BLaER1 treated with 17β-estradiol and CSF1 and Interleukin-3, amounts not matched to agents 10 nM and 100 nM (cell line): ENCODE results near the gene SFMBT2.
"Not testable (repeated sequence)": the region's sequence is repeated elsewhere in the genome, so short reads cannot be mapped to it uniquely, and the experiment has no call there.

Source experiments
- H3K27ac ChIP-seq, 11 experiments: shearing (Covaris generic); formaldehyde crosslinking; 2 replicates each; pipeline ENCODE4 v1.8.1; 2022
- H3K27me3 ChIP-seq, 11 experiments: shearing (Covaris generic); formaldehyde crosslinking; 2 replicates each; pipeline ENCODE4 v1.8.1; 2022
- H3K36me3 ChIP-seq, 11 experiments: shearing (Covaris generic); formaldehyde crosslinking; 2 replicates each; pipeline ENCODE4 v1.8.1; 2022
- H3K4me1 ChIP-seq, 10 experiments: shearing (Covaris generic); formaldehyde crosslinking; 2 replicates each; pipeline ENCODE4 v1.8.1; 2022
- H3K4me2 ChIP-seq, 11 experiments: shearing (Covaris generic); formaldehyde crosslinking; 2 replicates each; pipeline ENCODE4 v1.8.1; 2022
- H3K4me3 ChIP-seq, 10 experiments: shearing (Covaris generic); formaldehyde crosslinking; 2 replicates each; pipeline ENCODE4 v1.8.1; 2022
- H3K9ac ChIP-seq, 11 experiments: shearing (Covaris generic); formaldehyde crosslinking; 2 replicates each; pipeline ENCODE4 v1.8.1; 2022
- H3K9me3 ChIP-seq, 11 experiments: shearing (Covaris generic); formaldehyde crosslinking; replicated peaks in 1 of 11; 2 replicates each; pipeline ENCODE4 v1.8.1; 2022
- H4K20me1 ChIP-seq, 11 experiments: shearing (Covaris generic); formaldehyde crosslinking; 2 replicates each; pipeline ENCODE4 v1.8.1; 2022
- Cebpa-rat ChIP-seq, 11 experiments: shearing (Covaris generic); IDR thresholded peaks; 2 replicates each; pipeline ENCODE4 v1.8.1; 2022

The SFMBT2 gene

GRCh38 chr10:7193369-7193768 lies 217.5 kb downstream of the SFMBT2 start:
- H3K36me3 ChIP-seq, result peaks cover 39 to 100% (median 100%) of the 10 kb centered on the region in 11 experiments
- H3K27me3 ChIP-seq, result no peaks in the 10 kb centered on the region
- TF ChIP-seq Cebpa-rat (IDR thresholded peaks at IDR 0.05), result no peak
- peak overlapping the region in 1 of 11 experiments; percentile 8; a peak in 2 of 22 replicates for H3K9ac ChIP-seq
- H3K4me3 ChIP-seq, result no peak overlapping the region
- H3K4me2 ChIP-seq, result peak overlapping the region in 6 of 11 experiments; percentile 4 to 87 (median 54); a peak in 11 of 22 replicates
- H4K20me1 ChIP-seq, result peaks cover 0 to 12% (median 0%) of the 10 kb centered on the region in 11 experiments; a peak in 1 of 22 replicates
- H3K4me1 ChIP-seq, result peaks cover 11 to 41% (median 13%) of the 10 kb centered on the region in 10 experiments; a peak in 19 of 20 replicates
- peaks cover 0 to 28% (median 18%) of the 10 kb centered on the region in 11 experiments; a peak in 15 of 22 replicates for H3K9me3 ChIP-seq
- H3K27ac ChIP-seq, result peak overlapping the region in 2 of 11 experiments; percentile 9 to 26; a peak in 1 of 22 replicates

GRCh38 chr10:7192831-7193361 lies 217.9 kb downstream of the SFMBT2 start:
- H3K4me2 ChIP-seq, result peak overlapping the region in 6 of 11 experiments; percentile 4 to 87 (median 54); a peak in 11 of 22 replicates
- no peak overlapping the region for H3K4me3 ChIP-seq
- H3K27me3 ChIP-seq, result no peaks in the 10 kb centered on the region
- H3K9me3 ChIP-seq, result peaks cover 0 to 28% (median 18%) of the 10 kb centered on the region in 11 experiments; a peak in 15 of 22 replicates
- H3K4me1 ChIP-seq, result peaks cover 11 to 46% (median 13%) of the 10 kb centered on the region in 10 experiments; a peak in 19 of 20 replicates
- H3K27ac ChIP-seq, result peak overlapping the region in 2 of 11 experiments; percentile 9 to 26; a peak in 1 of 22 replicates
- no peak for TF ChIP-seq Cebpa-rat (IDR thresholded peaks at IDR 0.05)
- peak overlapping the region in 1 of 11 experiments; percentile 8; a peak in 2 of 22 replicates for H3K9ac ChIP-seq
- peaks cover 0 to 12% (median 0%) of the 10 kb centered on the region in 11 experiments; a peak in 1 of 22 replicates for H4K20me1 ChIP-seq
- peaks cover 36 to 100% (median 100%) of the 10 kb centered on the region in 11 experiments for H3K36me3 ChIP-seq

GRCh38 chr10:7192061-7192460 lies 218.8 kb downstream of the SFMBT2 start:
- no peak for TF ChIP-seq Cebpa-rat (IDR thresholded peaks at IDR 0.05)
- Histone ChIP-seq H4K20me1 (peaks cover 0 to 12% (median 0%) of the 10 kb centered on the region in 11 experiments; a peak in 1 of 22 replicates), H3K4me2 (no peak overlapping the region), H3K9ac (no peak overlapping the region), H3K27ac (no peak overlapping the region), H3K36me3 (peaks cover 28 to 100% (median 100%) of the 10 kb centered on the region in 11 experiments), H3K27me3 (no peaks in the 10 kb centered on the region), H3K9me3 (peaks cover 0 to 22% (median 14%) of the 10 kb centered on the region in 11 experiments; a peak in 15 of 22 replicates), H3K4me1 (peaks cover 12 to 54% (median 13%) of the 10 kb centered on the region in 10 experiments; a peak in 19 of 20 replicates), H3K4me3 (no peak overlapping the region)

GRCh38 chr10:7190772-7191171 lies 220.1 kb downstream of the SFMBT2 start:
- H3K4me3 ChIP-seq, H3K27ac ChIP-seq, H3K27me3 ChIP-seq, H3K9ac ChIP-seq: not testable (repeated sequence)
- Histone ChIP-seq H3K9me3 (peaks cover 0 to 21% (median 7%) of the 10 kb centered on the region in 11 experiments; a peak in 13 of 22 replicates), H3K4me1 (peaks cover 15 to 67% (median 25%) of the 10 kb centered on the region in 10 experiments), H3K36me3 (peaks cover 15 to 100% (median 95%) of the 10 kb centered on the region in 11 experiments), H4K20me1 (peaks cover 0 to 12% (median 0%) of the 10 kb centered on the region in 11 experiments; a peak in 1 of 22 replicates), H3K4me2 (peak overlapping the region in 2 of 11 experiments; percentile 11 to 20; a peak in 3 of 22 replicates)

- Histone ChIP-seq H3K27ac (no peak overlapping the region), H3K4me3 (no peak overlapping the region), H3K36me3 (peaks cover 8 to 100% (median 91%) of the 10 kb centered on the region in 11 experiments), H3K9ac (no peak overlapping the region), H3K9me3 (peaks cover 0 to 13% (median under 1%) of the 10 kb centered on the region in 11 experiments; a peak in 9 of 22 replicates), H3K4me1 (peaks cover 24 to 75% (median 33%) of the 10 kb centered on the region in 10 experiments), H3K27me3 (no peaks in the 10 kb centered on the region), H4K20me1 (peaks cover 0 to 12% (median 0%) of the 10 kb centered on the region in 11 experiments; a peak in 1 of 22 replicates), H3K4me2 (0 out of 22 replicates have a peak overlapping the region, but pooled peaks of 1 of the 11 experiments have one; percentile 49)
- no peak for TF ChIP-seq Cebpa-rat (IDR thresholded peaks at IDR 0.05)
These were observed 220.9 kb downstream of the SFMBT2 start for GRCh38 chr10:7189909-7190308.

- Histone ChIP-seq H3K4me2 (peak overlapping the region in 2 of 11 experiments; percentile 33 to 49; a peak in 4 of 22 replicates), H3K36me3 (peaks cover 10 to 100% (median 87%) of the 10 kb centered on the region in 11 experiments; a peak in 21 of 22 replicates), H3K9me3 (peaks cover 0 to 19% (median 11%) of the 10 kb centered on the region in 11 experiments; a peak in 19 of 22 replicates), H3K4me3 (no peak overlapping the region), H4K20me1 (peaks cover 0 to 5% (median 0%) of the 10 kb centered on the region in 11 experiments; a peak in 1 of 22 replicates), H3K4me1 (peaks cover 25 to 82% (median 40%) of the 10 kb centered on the region in 10 experiments), H3K9ac (no peak overlapping the region), H3K27ac (0 out of 22 replicates have a peak overlapping the region, but pooled peaks of 1 of the 11 experiments have one; percentile 8), H3K27me3 (no peaks in the 10 kb centered on the region)
- TF ChIP-seq Cebpa-rat (IDR thresholded peaks at IDR 0.05), result no peak
These were observed 222.3 kb downstream of the SFMBT2 start for GRCh38 chr10:7188456-7189050.

GRCh38 chr10:7186387-7187018 lies 224.3 kb downstream of the SFMBT2 start:
- Histone ChIP-seq H3K9ac (no peak overlapping the region), H3K4me1 (peaks cover 19 to 76% (median 32%) of the 10 kb centered on the region in 10 experiments), H3K9me3 (peaks cover 0 to 35% (median 16%) of the 10 kb centered on the region in 11 experiments; a peak in 19 of 22 replicates), H3K27ac (peak overlapping the region in 3 of 11 experiments; percentile 38 to 84 (median 80); a peak in 5 of 22 replicates), H3K36me3 (peaks cover 15 to 96% (median 84%) of the 10 kb centered on the region in 11 experiments; a peak in 21 of 22 replicates), H3K27me3 (no peaks in the 10 kb centered on the region), H3K4me2 (peak overlapping the region in 5 of 11 experiments; percentile 12 to 86 (median 80); a peak in 6 of 22 replicates), H4K20me1 (peaks cover 0 to 5% (median 0%) of the 10 kb centered on the region in 11 experiments; a peak in 1 of 22 replicates), H3K4me3 (no peak overlapping the region)
- no peak for TF ChIP-seq Cebpa-rat (IDR thresholded peaks at IDR 0.05)

- Histone ChIP-seq H3K9ac (peak overlapping the region in 8 of 11 experiments; percentile 35 to 69 (median 54); a peak in 15 of 22 replicates), H3K27ac (peak overlapping the region; percentile 54 to 89 (median 77); a peak in 21 of 22 replicates), H3K27me3 (no peaks in the 10 kb centered on the region), H3K4me3 (peak overlapping the region in 1 of 10 experiments; percentile 26; a peak in 1 of 20 replicates), H4K20me1 (no peaks in the 10 kb centered on the region), H3K4me1 (peaks cover 19 to 68% (median 33%) of the 10 kb centered on the region in 10 experiments), H3K9me3 (peaks cover 0 to 26% (median 15%) of the 10 kb centered on the region in 11 experiments; a peak in 19 of 22 replicates), H3K36me3 (peaks cover 11 to 96% (median 84%) of the 10 kb centered on the region in 11 experiments; a peak in 20 of 22 replicates), H3K4me2 (peak overlapping the region; percentile 51 to 86 (median 68))
- TF ChIP-seq Cebpa-rat (IDR thresholded peaks at IDR 0.05), result peak in 2 of 11 experiments; percentile 13 to 24; a peak in 1 of 22 replicates
These were observed 225.5 kb downstream of the SFMBT2 start for GRCh38 chr10:7185367-7185690.
